DND-41 (cell line): ENCODE results near the gene HSF2BP.

Source experiments
- EZH2 ChIP-seq: IDR thresholded peaks from 3 replicates; pipeline ENCODE4 v1.6.1; 2012; ENCODE audit warnings: borderline replicate concordance, low read depth, mild to moderate bottlenecking, moderate library complexity, low read length, inconsistent platforms; ENCODE audit not compliant: severe bottlenecking
- TF ChIP-seq, protein P1 (sequence below): IDR thresholded peaks from 2 replicates; pipeline ENCODE4 v1.5.1; 2012; ENCODE audit warnings: borderline replicate concordance, low read length, moderate library complexity, mild to moderate bottlenecking; ENCODE audit not compliant: poor library complexity, severe bottlenecking; ENCODE audit errors: extremely low read depth

GRCh38 chr21:43603233-43603626 lies 56.1 kb downstream of the HSF2BP start:
- TF ChIP-seq, protein P1, sequence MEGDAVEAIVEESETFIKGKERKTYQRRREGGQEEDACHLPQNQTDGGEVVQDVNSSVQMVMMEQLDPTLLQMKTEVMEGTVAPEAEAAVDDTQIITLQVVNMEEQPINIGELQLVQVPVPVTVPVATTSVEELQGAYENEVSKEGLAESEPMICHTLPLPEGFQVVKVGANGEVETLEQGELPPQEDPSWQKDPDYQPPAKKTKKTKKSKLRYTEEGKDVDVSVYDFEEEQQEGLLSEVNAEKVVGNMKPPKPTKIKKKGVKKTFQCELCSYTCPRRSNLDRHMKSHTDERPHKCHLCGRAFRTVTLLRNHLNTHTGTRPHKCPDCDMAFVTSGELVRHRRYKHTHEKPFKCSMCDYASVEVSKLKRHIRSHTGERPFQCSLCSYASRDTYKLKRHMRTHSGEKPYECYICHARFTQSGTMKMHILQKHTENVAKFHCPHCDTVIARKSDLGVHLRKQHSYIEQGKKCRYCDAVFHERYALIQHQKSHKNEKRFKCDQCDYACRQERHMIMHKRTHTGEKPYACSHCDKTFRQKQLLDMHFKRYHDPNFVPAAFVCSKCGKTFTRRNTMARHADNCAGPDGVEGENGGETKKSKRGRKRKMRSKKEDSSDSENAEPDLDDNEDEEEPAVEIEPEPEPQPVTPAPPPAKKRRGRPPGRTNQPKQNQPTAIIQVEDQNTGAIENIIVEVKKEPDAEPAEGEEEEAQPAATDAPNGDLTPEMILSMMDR = no peak
- TF ChIP-seq EZH2 = no peak
